Activated T-helper 1 cell treated with Interleukin-2 at 50 U/mL for 16 hours (primary cell): ENCODE data around the gene SLC6A12.
"Not testable (repeated sequence)": the region's sequence is repeated elsewhere in the genome, so short reads cannot be mapped to it uniquely, and the experiment has no call there.

ENCODE experiments used
- DNase-seq: peaks from one replicate; pipeline ENCODE4 v3.0.0-alpha.2; 2020; ENCODE audit warnings: low read depth

Gene SLC6A12

DNA sequence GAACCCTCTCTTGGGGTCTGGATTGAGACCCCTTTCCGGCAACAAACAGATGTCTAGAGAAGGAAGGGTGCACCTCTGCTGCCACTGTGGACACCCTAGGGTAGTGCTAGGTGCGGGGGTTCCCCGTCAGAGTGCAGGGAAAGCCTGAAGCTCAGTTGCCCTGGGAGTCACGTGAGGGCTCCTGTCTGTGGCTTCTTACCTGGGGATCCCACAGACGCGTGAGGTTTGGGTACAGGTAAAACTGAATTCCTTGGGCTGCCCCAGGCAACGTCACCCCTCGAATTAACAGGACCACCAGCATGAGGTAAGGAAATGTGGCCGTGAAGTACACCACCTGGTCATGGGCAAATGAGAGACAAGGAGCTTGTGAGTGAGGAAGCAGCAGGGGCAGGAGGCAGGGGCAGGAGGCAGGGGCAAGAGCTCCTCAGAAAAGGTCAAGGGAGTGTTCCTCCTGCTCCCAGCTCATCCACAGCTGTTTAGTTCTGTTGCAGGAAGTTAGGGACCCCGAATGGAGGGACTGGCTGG is 21.0 kb upstream of the SLC6A12 start:
- no peak for DNase-seq

DNA sequence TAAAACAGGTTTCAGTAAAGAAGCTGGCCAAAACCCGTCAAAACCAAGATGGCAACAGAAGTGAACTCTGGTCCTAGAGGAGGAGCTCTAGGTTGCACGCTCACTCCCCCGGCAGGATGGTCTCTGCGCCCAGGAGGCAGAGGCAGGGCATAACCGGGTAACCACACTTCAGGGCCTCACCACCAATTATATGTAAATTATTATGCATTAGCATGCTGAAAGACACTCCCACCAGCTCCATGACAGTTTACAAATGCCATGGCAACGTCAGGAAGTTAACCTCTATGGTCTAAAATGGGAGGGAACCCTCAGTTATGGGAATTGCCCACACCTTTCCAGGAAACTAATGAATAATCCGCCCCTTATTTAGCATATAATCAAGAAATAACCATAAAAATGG is 20.1 kb upstream of the SLC6A12 start:
- no peak for DNase-seq

DNA sequence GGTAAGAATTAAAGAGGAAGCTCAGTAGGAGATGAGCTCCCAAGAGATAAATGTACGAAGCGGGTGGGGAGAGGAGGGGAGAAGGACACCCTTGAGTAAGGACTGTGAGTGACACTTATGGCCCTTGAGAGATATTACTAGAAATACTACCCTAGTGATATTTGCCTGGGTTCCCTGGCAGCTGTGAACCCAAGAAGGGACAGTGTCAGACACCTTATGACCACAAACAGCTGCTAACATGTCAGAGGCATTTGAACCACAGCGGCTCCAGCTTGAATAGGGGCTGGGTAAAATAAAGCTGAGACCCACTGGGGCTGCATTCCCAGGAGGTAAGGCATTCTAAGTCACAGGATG is 19.6 kb upstream of the SLC6A12 start:
- no peak for DNase-seq

DNA sequence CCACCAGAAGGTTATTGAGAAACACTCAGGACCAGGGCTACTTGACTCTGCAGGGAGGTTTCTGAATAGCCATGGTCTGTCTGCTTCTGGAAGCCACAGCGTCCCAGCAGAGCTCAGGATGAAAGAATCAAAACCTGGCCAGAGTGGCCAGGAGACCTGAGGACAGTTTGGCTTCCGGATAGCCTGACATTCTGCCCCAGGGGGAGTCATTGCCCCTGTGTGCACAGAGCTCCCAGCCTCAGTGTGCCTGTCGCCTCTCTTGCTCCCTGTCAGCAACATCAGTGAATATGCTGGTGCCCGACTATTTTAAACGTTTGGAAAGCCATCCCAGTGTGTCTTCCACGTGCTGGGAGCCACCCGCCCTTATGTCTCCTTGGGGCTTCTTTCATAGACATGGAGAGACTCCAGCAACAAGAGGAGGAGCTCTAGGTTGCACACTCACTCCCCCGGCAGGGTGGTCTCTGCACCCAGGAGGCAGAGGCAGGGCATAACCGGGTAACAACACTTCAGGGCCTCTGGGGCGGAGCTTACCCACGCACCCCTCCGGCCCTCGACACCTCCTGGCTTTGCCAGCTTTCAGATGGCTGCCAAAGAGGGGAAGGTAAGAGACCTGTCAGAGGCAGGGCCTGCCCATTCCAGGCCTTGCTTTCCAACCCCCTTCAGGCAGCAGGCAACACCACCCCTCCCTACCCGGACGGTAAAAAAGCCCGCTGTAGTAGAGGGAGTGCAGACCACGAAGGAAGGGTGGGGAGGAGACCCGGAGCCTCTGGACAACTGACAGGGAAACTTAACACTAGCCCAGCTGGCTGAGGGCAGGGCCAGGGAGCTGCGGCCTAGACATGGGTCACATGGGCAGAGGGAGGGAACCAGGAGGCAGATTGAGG is 19.0 kb upstream of the SLC6A12 start:
- no peak for DNase-seq

DNA sequence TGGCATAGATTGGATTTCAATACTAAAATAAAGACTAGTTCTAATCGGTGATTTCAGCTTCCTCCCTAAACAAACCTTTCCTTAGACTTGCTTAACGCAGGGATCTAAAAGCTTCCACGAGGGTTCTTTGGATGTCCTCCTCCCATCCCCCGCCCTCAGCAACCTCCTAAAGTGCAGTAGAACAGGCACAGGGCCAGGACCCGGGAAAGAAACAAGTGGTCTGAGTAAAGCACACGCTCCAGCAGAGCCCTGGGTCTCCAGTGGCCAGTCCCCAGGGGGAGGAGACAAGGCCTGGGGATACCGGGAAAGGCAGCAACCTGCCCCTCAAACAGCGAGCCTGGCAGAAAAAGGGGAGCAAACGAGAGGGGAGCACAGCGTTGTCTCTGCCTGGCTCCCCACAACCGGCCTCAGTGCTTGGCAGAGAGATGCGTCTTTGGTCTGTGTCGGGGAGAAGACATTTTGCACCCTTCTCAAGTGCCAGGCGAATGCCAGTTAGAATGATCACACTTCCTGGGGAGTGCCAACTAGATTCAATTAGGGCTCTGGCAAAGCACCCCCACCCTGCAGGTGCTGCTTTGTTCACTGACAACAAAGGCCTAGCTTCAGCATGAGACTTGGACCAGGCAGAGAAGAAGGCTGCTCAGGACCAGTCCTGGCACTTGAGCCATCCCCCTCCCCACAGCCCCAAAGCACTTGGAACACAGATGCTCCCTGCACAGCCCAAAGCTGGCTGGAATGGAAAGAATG is 17.1 kb upstream of the SLC6A12 start:
- no peak for DNase-seq

DNA sequence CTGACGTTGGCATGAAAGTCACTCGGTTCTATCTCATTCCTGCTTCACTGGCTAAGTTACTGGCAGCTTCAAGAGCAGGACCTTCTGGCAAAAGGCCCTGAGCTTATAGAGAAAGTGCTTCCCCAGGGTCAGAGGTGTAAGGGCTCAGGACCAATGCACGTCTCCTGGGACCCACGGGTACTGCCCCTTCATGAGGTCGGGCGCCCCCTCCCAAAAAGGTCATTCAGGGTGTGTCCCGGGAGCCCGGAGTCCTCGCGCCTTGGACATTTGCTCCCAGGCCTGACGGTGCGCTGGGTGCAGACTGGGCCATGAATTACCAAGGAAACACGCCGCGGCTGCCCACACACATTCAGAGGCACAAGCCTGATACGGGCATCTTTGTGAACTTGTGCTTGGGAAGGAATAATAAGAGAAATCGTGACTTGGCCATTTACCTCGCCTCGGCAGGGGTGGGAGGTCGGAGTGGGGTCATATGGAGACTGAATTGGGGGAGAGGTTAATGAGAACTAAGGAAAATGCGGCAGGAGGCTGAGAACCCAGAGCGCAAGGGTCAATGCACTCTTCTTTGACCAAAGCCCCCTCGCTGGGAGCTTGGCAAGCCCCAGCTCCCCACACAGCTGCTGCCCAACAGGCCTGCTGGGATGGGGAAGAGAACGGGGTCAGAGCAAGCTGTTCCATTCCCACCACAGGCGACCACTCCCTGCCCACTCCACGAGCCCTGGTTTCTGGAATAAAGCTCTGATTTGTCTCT is 15.7 kb upstream of the SLC6A12 start:
- DNase-seq, result no peak

DNA sequence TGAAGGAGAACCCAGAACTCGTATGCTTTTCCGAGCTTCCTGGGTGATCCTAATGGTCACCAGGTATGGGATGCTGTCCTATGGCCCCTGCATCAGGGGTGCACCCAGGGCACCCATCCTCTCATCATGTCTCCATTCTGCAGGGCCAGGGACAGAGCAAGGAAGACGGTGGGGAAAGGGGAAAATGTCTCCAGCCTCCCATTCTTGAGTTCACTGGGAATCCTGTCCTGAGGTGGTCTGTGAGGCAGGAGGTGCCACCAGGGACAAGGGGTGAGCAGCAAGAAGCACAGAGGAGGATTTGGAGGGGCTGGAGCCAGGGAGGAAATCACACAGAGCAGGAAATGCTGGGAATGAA is 14.9 kb upstream of the SLC6A12 start:
- no peak for DNase-seq

DNA sequence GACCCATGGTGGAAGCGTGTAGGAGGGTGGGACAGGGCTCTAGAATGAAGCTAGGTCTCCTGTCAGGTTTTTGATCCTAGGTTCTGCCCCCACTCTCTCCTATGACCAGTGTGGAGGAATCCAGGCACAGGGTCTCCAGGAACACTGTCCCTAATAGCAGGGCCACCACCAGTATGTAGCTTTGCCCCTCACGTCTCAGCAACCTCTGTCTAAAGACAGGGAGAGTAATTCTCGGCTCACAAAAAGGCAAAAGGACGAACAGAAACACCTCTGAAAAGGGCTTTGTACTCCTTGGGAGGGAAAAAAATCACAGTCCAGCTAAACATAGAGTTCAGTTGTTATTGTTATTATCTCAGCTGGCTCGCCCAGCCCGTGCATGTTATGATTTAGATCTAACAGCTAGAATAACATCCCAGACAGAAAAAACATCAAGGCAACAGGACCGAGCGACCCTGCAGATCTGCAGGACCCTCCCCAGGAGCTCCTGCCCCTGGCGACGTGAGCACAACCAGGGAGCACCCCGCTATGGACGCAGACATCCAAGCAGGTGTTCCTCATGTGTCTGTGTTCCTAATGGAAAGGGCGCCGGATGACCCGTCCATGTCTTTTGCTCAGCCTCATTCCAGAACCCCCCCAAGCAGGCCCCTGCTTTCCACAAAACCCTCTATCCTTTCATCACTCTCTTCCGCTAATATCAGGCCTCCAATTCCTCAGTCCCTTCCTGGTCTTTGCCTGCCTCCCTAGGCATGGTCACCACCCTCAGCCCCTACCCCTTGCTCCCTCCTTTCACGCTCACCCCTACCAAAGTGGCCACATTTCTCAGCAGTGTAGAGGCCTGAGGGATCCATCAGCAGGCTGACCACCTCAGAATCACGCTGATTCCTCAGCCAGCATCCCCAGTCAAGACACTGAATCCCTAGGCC is 14.2 kb upstream of the SLC6A12 start:
- DNase-seq, result no peak

DNA sequence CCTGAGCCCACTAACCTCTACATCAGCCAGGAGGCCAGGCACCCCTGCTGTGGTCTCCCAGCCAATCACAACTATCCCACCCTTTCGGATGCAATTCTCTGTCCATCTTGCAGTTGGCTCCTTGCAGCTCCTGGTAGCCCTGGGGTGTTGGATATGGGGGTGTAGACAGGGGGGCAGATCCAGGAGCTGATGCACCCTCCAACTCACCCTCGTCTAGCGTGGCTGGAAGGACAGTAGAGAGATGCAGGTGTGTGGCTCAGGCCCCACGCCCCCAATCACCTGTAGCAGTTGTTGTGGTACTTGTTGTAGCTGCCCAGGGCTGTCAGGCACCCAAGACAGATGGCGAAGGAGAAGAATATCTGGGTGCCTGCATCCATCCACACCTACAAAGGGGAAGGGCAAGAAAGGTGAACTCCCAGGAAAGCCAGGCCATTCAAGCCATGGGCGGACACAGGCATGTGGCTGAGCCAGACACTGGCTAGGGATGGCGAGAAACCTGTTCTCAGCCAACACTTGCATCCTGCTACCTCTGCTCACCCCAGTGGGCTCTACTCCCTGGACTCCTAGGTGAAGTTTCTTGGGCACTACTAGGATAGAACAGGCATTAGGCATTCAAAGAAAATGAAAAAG is 13.4 kb upstream of the SLC6A12 start:
- no peak for DNase-seq

DNA sequence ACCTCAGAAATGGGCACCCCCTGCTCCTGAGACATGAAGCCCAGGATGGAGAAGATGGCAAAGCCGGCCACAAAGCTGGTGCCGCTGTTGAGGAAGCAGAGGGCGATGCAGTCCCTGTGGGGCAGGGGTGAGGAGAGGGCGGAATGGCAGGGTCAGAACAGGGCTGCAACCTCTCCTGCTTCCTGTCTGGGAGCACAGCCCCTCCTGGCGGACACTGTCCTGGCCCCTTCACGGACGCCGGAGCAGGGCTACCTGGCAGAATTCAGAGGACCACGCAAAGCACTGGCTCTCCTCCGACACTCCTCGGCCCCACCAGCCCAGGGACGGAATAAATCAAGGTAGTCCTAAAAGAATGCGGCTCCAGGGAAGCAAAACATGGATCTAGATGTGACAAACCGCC is 12.4 kb upstream of the SLC6A12 start:
- no peak for DNase-seq

DNA sequence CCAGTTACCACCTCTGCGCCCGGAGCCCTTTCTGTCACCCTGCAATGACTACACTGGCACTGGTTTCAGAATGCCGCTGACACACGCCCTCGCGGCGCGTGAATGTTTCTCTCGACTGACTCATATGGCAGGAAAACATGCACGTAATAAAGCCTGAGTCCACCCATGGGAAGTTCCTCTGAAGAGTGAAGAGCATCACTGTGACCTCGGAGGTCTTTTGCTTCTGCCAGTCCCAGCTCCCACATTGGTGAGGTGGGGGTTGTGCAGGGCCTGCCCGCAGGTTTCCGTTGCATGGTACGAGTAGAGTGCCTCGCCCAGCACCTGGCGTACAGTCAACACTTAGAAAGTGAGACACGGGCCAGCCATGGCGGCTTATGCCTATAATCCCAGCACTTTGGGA is 11.1 kb upstream of the SLC6A12 start:
- no peak for DNase-seq

DNA sequence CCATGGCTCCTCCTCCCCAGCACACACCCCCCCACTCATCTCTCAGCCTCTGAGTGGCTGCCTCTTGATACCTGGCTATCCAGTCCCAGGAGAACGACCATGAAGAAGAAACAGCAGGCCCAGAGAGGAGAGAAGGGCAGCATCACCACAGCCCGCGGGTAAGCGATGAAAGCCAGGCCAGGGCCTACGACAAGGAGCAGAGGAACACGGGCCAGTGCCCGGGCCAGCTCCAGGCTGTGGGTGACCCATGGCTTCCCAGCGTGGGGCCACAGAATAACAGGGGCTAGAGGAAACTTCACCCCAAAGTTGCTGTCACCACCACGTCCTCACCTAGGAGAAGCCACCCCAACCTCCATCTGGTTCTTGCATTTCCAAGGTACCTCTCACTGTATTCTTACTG is 10.4 kb upstream of the SLC6A12 start:
- DNase-seq, result no peak

DNA sequence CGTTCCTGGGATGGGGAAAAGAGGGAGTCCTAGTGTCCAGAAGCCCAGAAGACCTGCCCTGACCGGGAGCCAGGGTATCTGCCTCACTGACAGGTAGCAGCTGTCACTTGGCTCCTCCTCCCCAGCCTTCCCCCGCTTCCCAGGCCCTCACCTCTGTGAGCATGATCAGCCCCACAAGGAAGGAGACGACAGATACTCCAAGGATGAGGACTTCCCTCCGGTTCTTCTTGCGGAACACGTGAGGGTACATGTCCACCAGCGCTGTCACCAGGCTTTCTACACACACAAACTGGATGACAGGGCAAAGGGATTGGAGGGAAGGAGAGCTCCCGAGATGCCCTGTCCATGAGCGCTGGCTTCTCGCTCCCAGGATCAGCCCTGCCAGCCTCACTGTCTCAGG is 9.9 kb upstream of the SLC6A12 start:
- no peak for DNase-seq

DNA sequence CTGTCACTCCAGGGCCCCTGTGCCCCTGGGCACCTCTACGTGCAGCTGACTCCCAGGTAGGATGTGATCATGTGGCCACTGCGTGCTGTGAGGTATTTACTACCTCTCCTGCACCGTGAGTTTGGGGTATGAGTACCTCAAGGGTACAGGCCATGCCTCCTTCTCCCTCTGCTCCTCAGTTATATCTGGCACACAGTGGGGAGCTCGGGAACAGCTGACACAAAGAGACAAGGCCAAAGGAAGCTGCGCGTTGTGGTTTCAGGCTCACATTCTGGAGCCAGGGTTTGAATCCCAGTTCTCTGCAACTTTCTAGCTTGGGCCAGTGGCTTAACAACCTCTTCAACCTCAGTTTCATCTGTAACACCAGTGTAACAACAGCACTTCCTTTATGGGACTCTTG is 7.8 kb upstream of the SLC6A12 start:
- DNase-seq, result no peak

DNA sequence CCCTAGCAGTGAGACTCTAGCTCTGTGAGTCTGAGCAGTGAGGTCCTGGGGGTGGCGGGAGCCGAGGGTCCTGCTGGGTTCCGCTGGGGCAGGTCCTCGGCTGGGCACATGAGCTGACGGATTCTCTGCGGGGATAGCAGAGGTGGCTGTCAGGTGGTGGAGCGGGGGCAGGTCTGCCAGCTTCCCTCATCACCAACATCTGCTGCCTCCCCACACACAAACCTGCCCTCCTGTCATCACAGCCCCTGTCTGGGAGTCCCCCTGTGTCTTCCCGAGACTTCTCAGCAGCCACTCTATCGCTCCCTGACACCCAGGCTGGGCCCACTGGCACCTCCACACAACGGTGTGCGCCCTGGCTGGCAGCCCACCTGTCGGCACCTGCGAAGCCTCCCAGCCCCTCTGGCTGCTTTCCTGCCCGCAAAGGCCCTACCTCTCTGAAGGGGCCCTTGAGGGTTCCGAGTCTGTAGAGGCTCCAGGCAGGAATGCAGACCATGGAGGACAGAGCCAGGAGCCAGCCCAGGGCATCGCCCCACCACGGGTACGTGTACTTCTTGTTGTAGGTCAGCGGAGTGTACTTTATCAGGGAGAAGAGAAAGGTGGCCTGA is 7.1 kb upstream of the SLC6A12 start:
- no peak for DNase-seq

DNA sequence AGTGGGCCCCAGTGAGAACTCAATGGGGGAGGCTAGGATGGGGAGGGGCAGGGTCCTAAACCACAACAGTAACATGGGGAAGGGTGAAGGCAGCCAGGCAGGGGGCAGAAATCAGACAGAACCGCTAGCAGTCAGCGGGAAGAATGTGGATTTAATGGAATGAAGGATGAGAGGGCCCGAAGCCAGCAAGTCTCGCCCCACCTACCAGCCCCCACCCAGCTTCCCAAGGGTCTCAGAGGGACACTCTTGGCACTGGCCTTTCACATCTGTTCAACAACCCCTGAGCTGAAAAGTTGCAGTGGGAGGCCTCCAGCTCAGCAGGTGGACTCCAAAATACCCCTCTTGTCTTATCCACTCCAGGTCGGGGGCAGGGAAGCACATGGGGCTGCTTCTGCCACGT is 6.5 kb upstream of the SLC6A12 start:
- DNase-seq, result no peak

DNA sequence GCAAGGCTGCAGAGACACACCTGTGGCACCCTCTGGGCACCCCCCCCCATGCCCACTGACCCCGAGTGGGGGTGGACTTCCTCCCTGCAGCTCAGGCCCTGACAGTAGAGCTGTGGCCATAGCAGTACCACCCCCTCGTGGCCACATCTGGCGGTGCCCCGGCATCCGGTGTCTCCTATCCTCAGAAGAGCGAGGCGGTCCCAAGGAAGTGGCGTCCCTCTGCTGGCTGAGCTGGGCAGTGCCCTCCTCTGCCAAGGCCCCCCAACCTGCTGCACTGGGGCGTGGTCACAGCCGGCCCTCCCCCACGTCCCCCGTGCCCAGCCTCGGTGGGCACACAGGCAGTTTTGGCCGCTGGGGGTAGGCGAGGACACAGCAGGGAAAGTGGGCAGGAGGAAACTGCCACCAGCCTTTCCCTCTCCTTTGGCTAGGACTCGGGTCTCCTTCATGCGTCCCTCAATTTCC is 6.0 kb upstream of the SLC6A12 start:
- no peak for DNase-seq

DNA sequence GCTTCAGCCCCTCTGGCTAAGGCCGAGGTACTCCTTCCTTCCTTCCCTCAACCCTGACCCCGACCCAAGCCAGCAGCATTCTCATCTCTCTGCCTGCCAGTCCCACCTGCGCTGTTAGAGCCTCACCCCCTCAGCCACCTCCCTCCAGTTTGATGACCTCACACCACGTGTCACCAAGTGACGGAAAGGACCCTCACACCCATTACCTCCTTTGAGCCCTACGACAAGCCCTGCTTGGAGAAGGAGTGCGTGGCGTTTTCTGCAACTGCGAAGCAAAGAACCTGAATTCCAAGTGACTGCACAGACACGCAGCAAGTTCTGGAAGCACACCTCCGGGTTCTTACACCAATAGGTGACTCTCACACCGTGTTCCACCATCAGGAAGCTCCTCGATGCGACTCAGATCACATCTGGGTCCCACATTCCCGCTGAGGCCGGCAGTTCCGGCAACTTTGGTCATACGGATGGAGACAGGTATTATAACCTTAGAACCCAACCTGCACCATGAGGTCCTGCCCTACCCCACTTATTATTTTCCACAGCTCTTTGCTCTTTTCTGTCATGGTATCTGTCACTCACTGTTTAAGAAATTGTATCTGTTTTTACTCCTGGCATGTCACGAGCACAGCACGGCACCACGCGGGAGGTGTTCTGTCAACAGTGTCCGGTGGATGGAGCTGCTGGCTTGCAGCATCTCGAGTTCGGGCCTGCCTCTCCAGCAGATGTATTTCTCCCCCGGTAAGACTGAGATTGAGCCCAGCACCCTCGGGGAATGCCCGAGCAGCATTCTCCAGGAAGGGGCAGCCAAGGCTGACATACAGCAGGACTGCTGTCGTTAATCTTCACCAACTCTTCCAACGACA is 5.0 kb upstream of the SLC6A12 start:
- DNase-seq, result no peak

DNA sequence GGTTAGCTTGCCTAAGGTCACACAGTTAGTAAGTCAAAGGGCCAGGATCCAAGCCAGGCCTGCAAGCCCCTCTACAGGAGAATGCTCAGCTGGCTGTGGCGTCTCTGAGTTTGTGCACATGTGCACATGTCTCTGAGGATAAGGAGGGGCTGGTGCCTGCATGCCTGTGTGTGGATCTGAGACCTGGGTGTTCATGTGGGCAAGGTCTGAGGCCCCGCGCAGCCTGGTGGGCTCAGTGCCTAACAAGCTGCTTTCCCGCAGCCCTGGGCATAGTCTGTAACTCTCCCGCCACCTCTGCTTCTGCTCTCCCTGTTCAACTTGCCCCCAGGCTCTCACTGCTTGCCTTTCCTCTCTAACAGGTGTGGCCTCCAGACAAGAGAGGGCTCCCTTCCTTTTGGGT is 4.3 kb upstream of the SLC6A12 start:
- DNase-seq, result no peak

DNA sequence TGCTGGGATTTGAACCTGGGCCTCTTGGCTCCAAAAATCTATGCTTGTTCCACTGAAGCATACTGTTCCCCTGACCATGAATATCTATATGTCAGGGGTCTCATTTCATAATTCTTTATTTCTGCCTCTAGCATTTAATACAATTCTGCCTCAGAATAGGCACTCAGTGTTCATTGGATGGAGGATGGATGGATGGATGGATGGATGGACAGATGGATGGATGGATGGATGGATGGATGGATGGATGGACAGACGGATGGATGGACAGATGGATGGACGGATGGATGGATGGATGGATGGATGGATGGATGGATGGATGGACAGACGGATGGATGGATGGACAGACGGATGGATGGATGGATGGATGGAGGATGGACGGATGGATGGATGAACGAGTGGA is 3.1 kb upstream of the SLC6A12 start:
- not testable (repeated sequence) for DNase-seq
